Skin of body (tissue), 2 donors: ENCODE measurements around the gene ZACN. TPM values are rescaled to one million over a fixed set of nuclear protein-coding genes. Genes with fewer than 3 reads are reported as not detected.
"Not testable (repeated sequence)": the region's sequence is repeated elsewhere in the genome, so short reads cannot be mapped to it uniquely, and the experiment has no call there.

ENCODE experiments used
- DNase-seq: peaks from one replicate; lab custom pipeline; 2025; lab: John Stamatoyannopoulos, UW
- total RNA-seq: library from RNA; depleted of rRNA; stranded (reverse); fragments of >200 nt; gene quantifications from one replicate; pipeline ENCODE4 v1.2.3, GENCODE V29; 2014

Gene ZACN
- total RNA-seq, result not detected

- no peak for DNase-seq
Measured at GRCh38 chr17:76078860-76079534, at the start of gene ZACN. ZACN (plus strand) TSS chr17:76079182; CDS start chr17:76079265, 83 bp downstream.

- DNase-seq, result no peak
Measured at GRCh38 chr17:76032073-76032779, 46.8 kb upstream of the ZACN start.

GRCh38 chr17:76032780-76033108 lies 46.2 kb upstream of the ZACN start:
- DNase-seq, result no peak

- DNase-seq, result no peak
Measured at GRCh38 chr17:76033139-76033538, 45.8 kb upstream of the ZACN start.

DNA sequence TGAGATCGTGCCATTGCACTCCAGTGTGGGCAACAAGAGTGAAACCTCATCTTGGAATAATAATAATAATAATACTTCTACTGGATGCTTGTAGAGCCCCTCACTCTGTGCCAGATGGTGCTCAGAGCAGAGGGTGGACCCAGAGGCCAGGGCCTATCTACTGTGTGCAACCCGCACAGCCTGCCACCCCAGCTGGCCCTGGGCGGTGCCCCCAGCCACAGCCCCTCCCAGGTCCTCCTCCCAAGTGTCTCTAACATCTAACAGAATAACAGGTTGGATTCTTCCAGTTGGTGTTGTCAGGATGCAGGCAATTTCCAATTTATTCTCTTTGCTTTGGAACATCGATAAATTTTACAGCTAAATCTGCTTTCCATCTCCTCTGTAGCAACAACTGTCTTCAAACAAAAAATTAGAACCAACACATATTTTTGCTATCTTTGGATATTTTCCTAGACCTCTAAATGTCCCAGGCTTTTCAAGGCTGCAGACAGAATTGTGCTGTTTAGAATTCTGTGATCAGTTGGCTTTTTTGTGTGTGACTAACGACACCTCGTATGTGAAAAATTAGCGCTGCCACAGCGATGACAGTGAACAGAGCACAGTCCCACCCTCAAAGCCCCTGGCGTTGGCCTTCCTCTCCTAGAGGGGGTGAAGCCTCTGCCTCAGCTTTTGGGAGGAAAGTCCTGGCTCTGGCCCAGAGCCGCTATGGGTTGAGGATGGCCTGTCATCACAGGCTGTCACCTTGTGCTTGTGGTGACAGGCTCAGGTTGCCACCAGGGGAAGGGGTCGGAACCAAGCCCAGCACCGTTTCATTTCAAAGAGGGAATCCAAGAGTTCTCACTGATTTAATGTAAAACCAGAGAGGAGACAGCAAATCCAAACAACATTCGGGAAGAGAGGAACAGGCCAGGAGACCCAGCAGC lies 44.3 kb upstream of the ZACN start:
- no peak for DNase-seq

DNA sequence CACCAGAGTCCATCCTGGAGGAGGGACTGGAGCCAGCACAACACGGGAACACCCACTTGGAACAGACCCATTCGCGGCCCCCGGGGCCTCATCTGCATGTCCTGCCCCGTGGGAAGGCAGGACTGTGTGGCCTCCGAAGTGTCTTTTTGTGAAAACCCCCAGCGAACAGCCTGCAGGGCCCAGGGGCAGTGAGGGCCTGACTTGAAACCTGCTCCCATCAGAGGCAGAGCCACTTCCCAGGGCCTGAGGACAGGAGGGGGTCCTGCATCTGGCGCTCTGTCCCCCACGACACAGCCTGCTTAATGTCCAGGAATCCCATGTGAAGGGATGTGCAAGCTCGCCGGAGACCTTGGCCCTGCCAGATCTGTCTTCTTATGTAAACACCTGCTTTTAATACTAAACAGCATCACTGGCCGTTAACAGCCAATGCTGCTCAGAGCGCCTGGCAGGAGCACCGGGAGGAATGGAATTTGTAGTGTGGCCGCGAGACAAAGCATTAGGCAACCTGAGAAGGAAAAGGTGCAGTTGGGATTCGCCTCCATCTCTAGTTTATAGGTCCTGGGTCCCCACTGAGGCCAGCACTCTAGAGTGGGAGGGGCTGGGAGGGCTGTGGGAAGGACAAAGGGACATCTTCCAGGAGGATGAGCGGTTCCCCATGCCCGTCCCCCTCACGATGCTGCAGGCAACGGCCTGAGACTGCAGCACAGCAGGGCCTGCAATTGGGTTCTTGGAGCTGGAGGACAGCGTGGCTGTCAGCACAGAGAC lies 42.3 kb upstream of the ZACN start:
- DNase-seq, result no peak

- DNase-seq, result no peak
Measured at GRCh38 chr17:76038050-76038449, 40.9 kb upstream of the ZACN start.

DNA sequence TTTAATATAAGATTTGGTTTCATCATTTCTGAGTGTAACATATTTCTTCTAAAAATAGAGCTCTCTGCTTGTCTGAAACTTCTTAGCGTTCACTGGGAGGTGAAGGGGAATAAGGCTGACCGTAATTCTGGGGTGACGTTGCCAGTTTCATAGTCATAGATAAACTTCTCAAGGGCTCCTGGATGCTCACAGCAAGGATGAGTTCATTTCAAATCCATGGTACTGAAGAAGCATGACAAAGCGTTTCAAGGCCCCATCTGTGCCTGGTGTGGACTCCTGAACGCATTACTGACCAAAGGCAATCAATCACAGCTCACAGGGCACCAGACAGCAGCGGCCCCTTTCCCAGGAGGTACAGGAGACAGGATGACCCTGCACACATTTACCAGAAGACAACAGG lies 39.9 kb upstream of the ZACN start:
- DNase-seq, result no peak

DNA sequence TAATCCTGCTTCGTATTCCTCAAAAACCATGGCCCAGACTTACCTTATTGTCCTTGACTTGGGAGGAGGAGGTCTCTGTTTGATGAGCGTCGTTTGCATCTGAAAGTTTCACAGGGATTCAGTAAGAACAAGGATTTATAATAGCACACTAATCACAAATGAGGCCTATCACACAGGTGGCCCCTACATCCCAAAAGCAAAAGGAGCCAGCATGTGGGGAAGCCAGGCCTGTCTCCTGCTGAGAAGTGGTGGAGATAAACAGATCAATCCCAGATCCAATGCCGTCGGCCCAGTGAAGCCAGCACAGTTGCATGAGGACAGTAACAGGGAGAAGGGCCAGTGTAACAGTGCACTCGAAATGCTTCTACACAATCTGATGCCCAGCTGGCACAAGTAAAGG lies 38.6 kb upstream of the ZACN start:
- no peak for DNase-seq

GRCh38 chr17:76042868-76043267 lies 36.1 kb upstream of the ZACN start:
- not testable (repeated sequence) for DNase-seq

GRCh38 chr17:76044475-76045007 lies 34.4 kb upstream of the ZACN start:
- DNase-seq, result not testable (repeated sequence)

DNA sequence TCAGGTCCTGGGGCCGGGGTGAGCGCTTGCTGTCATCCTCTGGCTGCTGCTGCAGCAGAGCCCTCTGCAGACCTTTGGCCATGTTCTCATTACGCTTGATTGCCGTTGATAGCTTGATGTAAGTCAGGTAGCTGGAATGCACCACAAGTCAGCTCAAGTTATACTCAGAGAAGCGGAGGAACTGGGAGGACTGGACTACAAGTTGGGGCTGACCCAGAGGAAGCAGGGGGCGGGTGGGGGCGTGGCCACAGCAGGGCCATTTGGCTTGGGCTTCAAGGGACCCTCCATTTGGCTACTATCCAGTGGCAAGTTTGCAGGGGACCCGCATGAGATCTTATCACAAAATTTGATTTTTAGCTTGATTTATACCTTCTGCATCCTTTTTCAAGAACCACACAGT lies 32.9 kb upstream of the ZACN start:
- DNase-seq, result no peak

DNA sequence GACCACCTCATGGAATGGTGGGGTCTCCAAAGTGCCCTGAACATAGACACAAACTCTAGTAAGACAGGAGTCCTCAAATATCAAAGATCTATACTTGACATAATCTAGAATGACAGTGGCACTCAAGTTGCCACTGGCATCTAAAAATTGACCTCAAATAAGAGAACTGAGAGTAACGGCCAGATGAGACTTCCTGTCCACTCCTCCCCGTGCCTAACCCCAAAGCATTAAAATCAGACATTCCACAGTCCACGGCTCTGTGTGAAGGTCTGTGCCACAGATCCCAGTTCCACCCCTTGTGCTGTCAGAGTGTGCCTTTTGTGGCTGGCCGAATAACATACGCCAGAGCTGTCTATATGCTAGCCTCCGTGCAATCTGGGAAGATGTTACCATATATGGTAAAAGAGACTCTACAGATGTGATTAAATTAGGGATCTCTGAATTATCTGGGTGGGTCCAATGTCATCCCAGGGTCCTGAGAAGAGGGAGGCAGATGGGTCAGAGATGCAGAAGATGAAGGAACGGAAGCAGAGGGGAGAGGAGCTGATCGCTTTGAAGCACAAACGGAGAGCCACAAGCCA lies 30.9 kb upstream of the ZACN start:
- no peak for DNase-seq

GRCh38 chr17:76048711-76049110 lies 30.3 kb upstream of the ZACN start:
- DNase-seq, result no peak

DNA sequence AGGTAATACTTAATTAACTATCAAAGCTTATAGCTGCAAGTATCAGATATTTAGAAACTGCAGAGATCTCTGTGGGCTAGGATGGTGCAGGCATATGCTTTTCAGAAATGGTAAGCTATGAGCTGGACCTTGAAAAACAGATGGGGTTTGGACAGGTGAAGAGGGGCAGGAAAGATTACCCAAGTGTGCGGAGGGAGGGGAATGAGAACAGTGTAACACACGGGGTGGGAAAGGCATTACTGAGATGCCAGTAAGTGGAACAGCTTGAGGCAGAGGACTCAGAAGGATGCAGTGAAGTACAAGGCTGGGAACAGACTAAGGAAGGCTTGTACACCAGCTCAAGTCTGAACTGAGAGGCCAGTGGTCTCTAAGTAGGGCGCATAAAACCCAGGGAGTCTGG lies 29.7 kb upstream of the ZACN start:
- DNase-seq, result no peak

DNA sequence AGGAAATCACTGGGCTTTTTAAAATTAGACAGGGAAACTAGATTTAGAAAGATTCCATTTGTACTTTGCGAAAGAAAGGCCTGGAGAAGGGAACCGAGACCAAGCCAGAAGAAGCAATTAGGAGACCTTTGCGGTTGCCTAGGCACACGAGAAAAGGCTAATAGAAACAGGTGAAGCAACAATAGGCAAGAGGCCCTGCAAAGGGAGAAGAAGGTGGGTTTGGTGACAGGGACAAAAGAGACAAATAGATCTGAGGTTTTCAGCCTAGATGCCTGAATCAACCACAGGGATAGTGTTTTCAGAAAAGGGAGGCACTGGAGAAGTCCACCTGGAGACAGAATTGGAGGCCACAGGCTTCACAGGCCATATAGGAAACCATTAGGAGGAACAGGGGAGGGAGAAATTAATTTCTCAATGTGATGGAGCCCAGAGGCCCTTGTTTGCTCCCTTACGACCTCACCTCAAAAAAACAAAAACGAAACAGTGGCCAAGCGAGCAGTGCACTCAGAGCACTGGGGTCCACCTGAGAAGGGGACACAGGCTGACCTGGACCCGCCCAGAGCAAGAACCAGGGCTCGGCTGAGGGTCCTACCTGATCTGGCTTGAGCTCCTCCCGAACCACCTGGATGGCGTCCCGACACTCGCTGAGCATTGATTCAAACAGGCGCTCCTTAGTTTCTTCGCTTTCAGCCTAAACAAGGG lies 29.0 kb upstream of the ZACN start:
- no peak for DNase-seq

- no peak for DNase-seq
Measured at GRCh38 chr17:76050538-76051467, 28.2 kb upstream of the ZACN start.

- DNase-seq, result no peak
Measured at GRCh38 chr17:76051561-76051960, 27.4 kb upstream of the ZACN start.
